Measurements from ENCODE around the gene SERPINE3.

SERPINE3 gene

DNA sequence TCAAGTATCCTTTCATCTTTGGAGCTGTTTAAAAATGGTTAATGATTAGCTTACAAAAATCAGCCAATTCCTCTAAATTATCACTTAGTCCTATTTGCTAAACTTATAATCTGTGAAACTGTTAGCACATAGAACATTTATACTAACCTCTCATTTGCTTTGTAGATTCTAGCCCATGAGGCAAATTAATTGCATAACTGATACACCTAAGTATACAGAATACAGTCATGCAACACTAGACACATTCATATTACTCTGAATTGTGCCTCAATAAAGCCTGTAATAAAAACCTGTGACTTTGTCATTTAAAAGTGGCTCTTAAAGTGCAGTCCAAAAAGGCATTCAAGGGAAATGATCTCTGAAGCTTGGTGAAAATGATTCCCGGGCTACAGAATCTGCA lies 21.0 kb downstream of the SERPINE3 start:
- no peak for DNase-seq (ENCODE audit: extremely low read depth in 1 of 2, low read depth in 1 of 2)

DNA sequence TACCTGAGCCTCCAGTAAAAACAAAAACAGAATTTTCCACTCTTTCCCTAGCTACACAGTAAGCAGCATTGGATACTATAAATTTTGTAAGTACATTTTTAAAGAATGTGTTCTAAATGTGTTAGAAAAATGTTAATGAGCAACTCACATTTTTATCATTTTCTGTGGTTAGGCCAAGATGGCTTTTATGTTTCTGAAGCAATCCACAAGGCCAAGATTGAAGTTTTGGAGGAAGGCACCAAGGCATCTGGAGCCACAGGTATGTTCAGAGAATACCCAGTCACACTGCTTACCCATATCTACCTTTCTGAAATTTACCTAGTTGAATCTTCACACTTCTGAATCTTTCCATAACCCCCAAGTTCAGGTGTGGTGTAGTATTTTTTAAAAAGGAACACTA lies 21.6 kb downstream of the SERPINE3 start:
- DNase-seq (ENCODE audit: extremely low read depth in 1 of 2, low read depth in 1 of 2), result no peak

DNA sequence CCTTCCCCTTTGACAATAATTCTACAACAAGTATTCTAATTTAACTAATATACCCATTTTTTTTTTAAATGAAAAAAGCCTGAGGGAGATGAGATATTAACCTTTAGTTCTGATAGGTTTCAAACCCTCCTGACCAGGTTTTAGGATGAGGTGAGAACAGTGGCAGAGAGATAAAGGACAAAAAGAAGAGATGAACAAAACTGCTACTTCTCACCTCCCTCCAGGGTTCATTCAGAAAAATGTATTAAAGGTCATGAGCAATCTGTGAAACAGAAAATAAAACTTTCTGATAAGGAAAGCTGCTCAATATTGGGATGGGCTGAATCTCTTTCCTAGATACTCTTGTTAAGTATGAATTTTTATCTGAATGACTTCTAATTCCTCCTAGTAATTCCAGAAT lies 24.1 kb downstream of the SERPINE3 start:
- no peak for DNase-seq (ENCODE audit: extremely low read depth in 1 of 2, low read depth in 1 of 2)

DNA sequence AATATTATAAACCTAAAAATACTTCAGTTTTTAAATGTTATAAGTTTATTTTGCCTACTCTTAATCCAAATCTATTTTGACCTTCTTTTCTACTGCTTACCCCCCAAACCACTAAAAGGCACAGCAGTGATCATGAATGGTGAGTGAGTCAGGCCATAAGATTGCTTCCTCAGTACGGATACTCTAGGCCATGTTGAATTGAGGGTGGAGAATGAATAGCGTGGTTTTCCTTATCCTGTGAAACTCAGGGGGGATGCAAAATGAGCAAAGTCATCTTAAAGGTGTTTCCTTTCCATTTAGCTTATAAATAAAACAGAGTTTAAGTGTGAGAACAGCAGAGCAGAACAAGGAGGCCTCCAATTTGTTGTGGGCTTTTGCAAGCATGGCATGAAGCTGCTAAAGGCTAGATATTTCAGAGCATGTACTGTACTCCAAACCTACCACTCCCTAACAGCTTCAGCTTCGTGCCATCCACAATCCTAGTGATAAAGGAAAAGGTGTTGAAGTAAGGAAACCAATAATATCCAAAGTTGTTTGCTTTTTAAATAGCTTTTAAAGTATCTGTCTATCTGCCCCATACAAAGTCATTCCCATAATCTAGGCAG lies 25.0 kb downstream of the SERPINE3 start:
- DNase-seq (ENCODE audit: extremely low read depth in 1 of 2, low read depth in 1 of 2), result no peak

DNA sequence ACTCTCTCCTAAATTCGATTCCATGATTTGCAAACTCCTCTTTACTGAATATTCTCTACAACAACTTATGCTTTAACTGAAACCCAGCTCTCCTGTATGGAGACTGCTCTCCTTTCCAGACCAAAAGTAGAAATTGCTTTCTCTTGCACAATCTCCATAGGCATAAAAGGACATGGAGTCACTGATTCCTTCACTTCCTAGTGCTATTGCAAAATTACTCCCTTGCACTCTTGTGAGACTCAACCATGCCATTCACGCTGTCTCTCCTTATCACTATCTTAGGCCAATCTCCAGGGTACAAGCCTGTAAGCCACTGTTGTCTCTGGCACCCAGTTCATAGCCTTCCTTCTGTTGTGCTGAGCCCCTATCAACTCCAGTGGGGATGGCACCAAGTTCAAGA lies 30.6 kb downstream of the SERPINE3 start:
- DNase-seq (ENCODE audit: extremely low read depth in 1 of 2, low read depth in 1 of 2), result no peak

DNA sequence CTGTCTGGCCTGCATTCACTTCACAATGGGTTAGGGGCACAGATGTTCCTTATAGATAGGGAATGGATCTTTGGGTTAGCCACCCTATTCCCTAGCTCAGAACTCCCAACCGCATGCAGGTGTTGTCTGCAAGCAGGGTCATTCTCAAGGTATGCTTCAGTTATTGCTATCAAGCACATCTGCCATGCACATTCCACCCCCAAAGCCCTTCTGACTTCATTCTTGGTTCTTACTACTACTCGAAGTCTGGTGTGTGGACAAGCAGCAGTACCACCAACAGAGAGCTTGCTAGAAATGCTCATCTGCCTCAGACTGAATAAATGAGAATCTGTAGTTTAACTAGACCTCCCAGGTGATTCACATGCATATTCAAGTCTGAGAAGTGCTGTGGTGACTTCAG lies 31.3 kb downstream of the SERPINE3 start:
- no peak for DNase-seq (ENCODE audit: extremely low read depth in 1 of 2, low read depth in 1 of 2)

DNA sequence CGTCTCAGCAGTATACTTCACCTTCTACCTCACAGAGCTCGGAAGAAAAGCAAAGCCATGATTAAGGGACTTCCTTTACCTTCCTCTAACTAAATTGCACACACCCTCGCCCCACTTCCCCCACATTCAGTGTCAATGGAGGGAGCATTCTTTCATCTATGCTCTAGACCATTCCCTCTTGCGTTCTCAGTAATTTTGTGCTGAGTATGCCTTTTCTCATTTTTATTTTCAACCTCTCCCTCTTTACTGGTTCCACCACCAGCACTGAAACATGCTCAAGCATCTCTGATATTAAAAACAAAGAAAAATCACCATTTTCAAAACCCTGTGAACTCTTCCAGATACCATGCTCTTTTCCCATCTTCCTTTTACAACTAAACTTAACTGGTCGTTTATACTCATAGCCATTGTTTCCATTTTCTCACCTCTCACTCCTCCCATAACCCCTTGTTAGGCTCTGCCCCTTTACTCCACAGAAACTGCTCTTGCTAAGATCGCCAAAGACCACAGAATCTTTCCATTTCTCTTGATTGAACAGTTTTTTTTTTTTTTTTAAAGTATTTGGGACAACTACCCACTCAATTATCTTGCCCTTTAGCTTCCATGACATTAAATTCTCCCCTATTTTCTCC lies 32.4 kb downstream of the SERPINE3 start:
- DNase-seq (ENCODE audit: extremely low read depth in 1 of 2, low read depth in 1 of 2), result no peak

DNA sequence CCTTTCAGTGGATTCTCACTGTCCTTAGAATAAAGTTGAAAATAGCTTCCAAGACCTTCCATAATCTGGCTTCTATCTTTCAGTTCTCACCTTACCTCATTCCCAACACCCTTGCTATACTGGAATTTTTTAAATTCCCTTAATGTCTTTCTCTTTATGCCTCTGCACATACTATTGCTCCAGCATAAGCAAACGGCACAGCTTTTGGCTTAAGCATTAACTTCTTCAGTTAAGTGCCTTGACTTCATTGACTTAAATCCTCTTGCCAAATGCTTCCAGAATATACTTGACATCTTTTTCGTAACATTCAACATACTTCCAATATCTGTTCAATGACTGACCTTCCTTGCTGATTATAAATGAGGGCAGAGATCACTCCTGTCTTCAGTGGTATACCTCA lies 34.0 kb downstream of the SERPINE3 start:
- no peak for DNase-seq (ENCODE audit: extremely low read depth in 1 of 2, low read depth in 1 of 2)

DNA sequence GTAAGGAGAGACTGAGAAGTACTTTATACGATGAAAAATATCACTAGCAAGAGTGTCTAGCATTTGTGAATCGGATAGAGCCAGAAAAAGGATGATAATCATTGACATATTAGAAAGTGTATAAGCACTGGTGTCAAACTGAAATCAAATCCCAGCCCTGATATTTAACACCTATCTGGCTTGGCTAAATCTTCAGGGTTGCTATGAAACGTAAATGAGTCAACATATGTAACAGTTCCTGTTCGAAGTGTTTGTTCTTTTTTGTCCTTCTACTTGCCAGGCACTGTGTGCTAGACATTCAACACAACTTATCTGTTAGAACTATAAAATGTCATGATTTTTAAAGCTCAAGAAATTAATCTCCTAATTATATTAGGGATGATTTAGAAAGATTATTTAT lies 40.8 kb downstream of the SERPINE3 start:
- no peak for DNase-seq (ENCODE audit: extremely low read depth in 1 of 2, low read depth in 1 of 2)

DNA sequence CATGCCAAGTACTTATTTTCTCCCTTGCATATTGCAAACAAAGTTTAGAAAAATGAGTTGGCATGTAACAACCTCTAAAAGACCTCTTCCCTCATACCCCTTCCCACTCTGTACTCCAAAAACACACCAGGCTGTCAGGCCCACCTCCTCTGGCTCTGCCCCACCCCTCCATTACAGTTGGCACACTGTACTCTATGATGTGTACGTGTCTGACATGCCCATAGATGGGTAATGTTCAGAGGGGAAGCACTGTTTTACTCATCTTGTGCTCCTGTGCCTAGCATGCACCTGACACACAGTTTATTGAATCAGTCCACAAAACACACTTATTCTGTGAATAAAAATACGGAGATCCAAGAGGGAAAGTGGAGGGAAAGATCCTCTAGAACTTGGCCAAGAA lies 45.6 kb downstream of the SERPINE3 start:
- no peak for DNase-seq (ENCODE audit: extremely low read depth in 1 of 2, low read depth in 1 of 2)

DNA sequence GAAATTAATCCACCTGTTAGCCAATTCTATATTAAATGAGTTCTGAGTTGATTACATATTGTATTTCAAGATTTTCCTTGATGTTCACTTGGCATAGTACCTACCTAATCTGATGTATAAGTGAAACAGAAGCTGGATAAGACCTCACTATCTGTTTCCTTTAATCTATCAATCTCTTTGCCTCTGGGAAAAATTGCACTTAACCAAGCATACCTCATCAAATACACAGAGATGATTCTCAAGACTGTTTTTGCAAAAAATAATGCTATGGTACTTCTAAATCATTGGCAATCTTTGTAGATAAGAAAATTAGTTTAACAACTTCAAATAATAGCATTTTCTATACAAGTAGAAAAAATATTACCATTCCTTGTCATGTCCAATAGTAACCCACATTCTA lies 55.2 kb downstream of the SERPINE3 start:
- no peak for DNase-seq (ENCODE audit: extremely low read depth in 1 of 2, low read depth in 1 of 2)

DNA sequence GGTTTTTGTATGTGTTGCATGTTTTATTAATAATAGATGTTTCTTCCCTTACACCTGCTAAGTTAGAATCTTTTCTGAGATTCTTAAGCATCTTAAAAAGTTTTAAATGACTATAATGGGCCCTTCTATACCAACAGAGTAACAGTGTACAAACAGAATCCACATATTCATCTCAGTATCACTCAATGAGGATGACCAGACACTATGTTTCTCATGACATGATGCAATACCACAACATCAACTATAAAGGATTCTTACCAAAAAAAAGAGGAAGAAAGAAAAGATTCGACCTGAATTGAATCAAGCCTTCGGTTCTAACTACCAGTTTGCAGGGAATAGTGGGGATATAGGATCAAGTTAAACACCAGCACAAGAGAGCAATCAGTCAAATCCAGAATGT lies 56.9 kb downstream of the SERPINE3 start:
- DNase-seq (ENCODE audit: extremely low read depth in 1 of 2, low read depth in 1 of 2), result no peak

DNA sequence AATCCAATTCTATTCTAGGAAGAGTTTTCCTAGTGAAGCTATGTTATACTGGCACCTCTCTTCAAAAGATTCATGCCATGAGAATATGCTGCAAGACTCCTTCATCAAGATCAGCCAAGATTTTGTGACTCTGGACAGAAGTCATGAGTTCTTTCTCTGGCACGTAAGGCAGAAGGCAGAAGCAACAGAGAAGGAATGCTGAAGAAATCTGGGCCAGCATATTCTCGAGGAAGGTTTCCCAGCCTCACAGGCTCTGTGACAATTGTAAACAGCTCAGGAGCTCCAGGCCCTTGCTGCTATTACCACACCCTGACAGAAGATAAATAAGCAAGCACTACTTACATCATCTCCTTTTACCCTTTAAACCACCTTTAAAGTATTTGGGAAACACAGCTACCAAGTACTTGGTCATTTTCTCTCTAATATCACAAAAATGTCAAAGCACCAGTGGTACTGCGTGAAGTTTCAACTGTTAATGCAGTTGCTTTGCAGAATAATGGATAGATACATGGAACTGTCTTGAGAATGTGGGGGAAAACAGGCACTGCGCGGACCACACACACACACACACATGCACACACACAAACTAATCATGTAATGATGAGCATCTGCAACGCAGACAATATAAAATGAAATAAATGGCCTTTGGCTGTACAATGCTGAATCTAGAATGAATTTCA lies 57.9 kb downstream of the SERPINE3 start:
- no peak for DNase-seq (ENCODE audit: extremely low read depth in 1 of 2, low read depth in 1 of 2)

DNA sequence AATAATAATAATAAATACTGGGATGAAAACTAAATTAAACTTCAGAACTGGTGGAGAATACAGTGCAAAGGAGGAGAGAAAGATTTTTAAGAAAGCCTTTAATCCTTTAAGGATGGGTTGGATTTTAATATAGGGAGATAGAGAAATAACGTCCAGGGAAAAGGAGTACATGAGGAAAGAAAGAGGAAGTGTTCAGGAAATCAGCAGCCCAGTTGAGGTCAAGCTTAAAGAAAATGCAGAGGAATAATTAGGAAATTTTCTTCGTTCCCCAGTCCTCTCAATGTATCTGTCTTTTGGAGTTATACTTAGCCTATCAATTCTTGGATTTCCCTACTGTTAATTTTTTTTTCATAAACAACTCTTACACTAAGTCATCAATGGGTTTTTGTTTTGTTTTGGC lies 65.7 kb downstream of the SERPINE3 start:
- DNase-seq (ENCODE audit: extremely low read depth in 1 of 2, low read depth in 1 of 2), result no peak

DNA sequence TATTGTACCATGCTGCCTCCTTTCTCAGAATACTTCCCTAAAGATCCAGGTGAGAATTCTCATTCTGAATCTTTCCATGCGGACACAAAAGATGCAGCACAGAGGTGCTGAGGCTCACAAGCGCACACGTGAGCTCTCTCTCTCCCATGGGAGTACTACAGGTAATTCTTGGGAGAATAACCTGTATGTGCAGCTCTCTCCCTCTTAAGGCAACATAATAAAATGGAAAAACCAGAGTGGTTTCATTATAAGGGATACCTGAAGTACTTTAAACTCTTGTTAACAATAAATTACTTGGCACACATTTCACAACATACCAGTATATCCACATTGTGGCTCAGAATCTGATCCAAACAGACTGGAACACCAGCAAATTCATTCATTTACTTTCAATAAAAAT lies 72.9 kb downstream of the SERPINE3 start:
- DNase-seq (ENCODE audit: extremely low read depth in 1 of 2, low read depth in 1 of 2), result no peak
